Subcutaneous adipose tissue (tissue), 4 donors: ENCODE measurements around the gene ANO7. TPM values are rescaled to one million over a fixed set of nuclear protein-coding genes. Genes with fewer than 3 reads are reported as not detected.

Source experiments
- CTCF ChIP-seq: fragments of 450-650 bp; IDR thresholded peaks from one replicate; pipeline ENCODE4 v1.5.1; 2016; ENCODE audit warnings: low read depth, mild to moderate bottlenecking, control low read depth, antibody characterized with exemption, moderate library complexity
- total RNA-seq, 4 donors: library from RNA; depleted of rRNA; stranded (reverse); fragments of >200 nt; gene quantifications; one replicate each; pipeline ENCODE4 v1.1.0, GENCODE V29; 2016

ANO7 gene
- total RNA-seq, 4 donors from 2014 or later, result 0.34 to 0.66 (median 0.65) TPM; not detected in 1

- TF ChIP-seq CTCF, result no peak
Observed at GRCh38 chr2:241240320-241241004, 52.0 kb downstream of the ANO7 start.

- no peak for TF ChIP-seq CTCF
Observed at GRCh38 chr2:241241669-241242068, 53.2 kb downstream of the ANO7 start.

GRCh38 chr2:241242306-241242705 lies 53.8 kb downstream of the ANO7 start:
- no peak for TF ChIP-seq CTCF

GRCh38 chr2:241244368-241244767 lies 55.9 kb downstream of the ANO7 start:
- no peak for TF ChIP-seq CTCF

- TF ChIP-seq CTCF, result no peak
Observed at GRCh38 chr2:241248289-241248688, 59.8 kb downstream of the ANO7 start.

GRCh38 chr2:241248897-241249296 lies 60.4 kb downstream of the ANO7 start:
- TF ChIP-seq CTCF, result no peak

GRCh38 chr2:241249654-241250053 lies 61.2 kb downstream of the ANO7 start:
- TF ChIP-seq CTCF, result no peak
